IMR-90 (cell line): Measurements from ENCODE around the gene LIPK. TPM values are rescaled to one million over a fixed set of nuclear protein-coding genes. Genes with fewer than 3 reads are reported as not detected.

Source experiments
- ATAC-seq: fragments of 200-7000 bp; cut with Tn5 transposase; 2 replicates; pipeline ENCODE4 v1.9.1; 2020; ENCODE audit warnings: low read depth, mild to moderate bottlenecking, moderate library complexity
- BruUV-seq: library from RNA; stranded (reverse); fragments of 400-500 nt; replicated peaks from 2 replicates; lab custom pipeline; 2021; lab: Mats Ljungman, UMichigan
- CTCF ChIA-PET: fragments of 300-600 bp; formaldehyde crosslinking; extraction: SDS; loops from one replicate; lab custom pipeline; 2021; ENCODE audit warnings: antibody characterized with exemption; lab: Yijun Ruan, JAX
- POLR2A ChIA-PET: fragments of 300-600 bp; sonication (Branson Sonifier 250); formaldehyde crosslinking; loops from one replicate; lab custom pipeline; 2022; ENCODE audit warnings: antibody characterized with exemption; ENCODE audit not compliant: unreplicated experiment; lab: Charles Lee
- DNase-seq: peaks from one replicate; pipeline ENCODE4 v3.0.0; 2013
- H2AFZ ChIP-seq: replicated peaks from 2 replicates; pipeline ENCODE3; 2013; ENCODE audit warnings: low read length, mild to moderate bottlenecking; ENCODE audit not compliant: poor library complexity
- H2AK5ac ChIP-seq: 2 replicates; pipeline ENCODE4 v1.6.1; 2013; ENCODE audit warnings: low read depth, low read length, inconsistent platforms
- H2AK9ac ChIP-seq: replicated peaks from 2 replicates; pipeline ENCODE3; 2013; ENCODE audit warnings: mild to moderate bottlenecking, low read depth, low read length, moderate library complexity; ENCODE audit not compliant: poor library complexity
- H2BK120ac ChIP-seq: 2 replicates; pipeline ENCODE4 v1.6.1; 2013; ENCODE audit warnings: low read depth, low read length, inconsistent platforms
- H2BK15ac ChIP-seq: 3 replicates; pipeline ENCODE4 v1.6.1; 2013; ENCODE audit warnings: low read depth, low read length, inconsistent platforms
- H2BK20ac ChIP-seq: 2 replicates; pipeline ENCODE4 v1.6.1; 2013; ENCODE audit warnings: low read depth, mild to moderate bottlenecking, inconsistent platforms, low read length, moderate library complexity
- H2BK5ac ChIP-seq: 2 replicates; pipeline ENCODE4 v1.6.1; 2013; ENCODE audit warnings: mild to moderate bottlenecking, low read depth, low read length, inconsistent platforms; ENCODE audit not compliant: poor library complexity, severe bottlenecking
- H3K14ac ChIP-seq: replicated peaks from 2 replicates; pipeline ENCODE4 v1.6.1; 2013; ENCODE audit warnings: low read depth, low read length, inconsistent platforms
- H3K18ac ChIP-seq: 2 replicates; pipeline ENCODE4 v1.6.1; 2013; ENCODE audit warnings: low read depth, low read length, control low read depth
- H3K23ac ChIP-seq: 2 replicates; pipeline ENCODE4 v1.6.1; 2013; ENCODE audit warnings: low read depth, low read length, inconsistent platforms
- H3K27ac ChIP-seq: 2 replicates; pipeline ENCODE4 v1.5.1; 2013; ENCODE audit warnings: mild to moderate bottlenecking, control low read depth, low read length; ENCODE audit not compliant: insufficient read depth
- H3K27me3 ChIP-seq: 2 replicates; pipeline ENCODE4 v1.6.1; 2013; ENCODE audit warnings: low read length; ENCODE audit not compliant: control insufficient read depth, insufficient read depth
- H3K36me3 ChIP-seq: 2 replicates; pipeline ENCODE4 v1.6.1; 2013; ENCODE audit warnings: low read length, mixed read lengths; ENCODE audit not compliant: control insufficient read depth, insufficient read depth
- H3K4ac ChIP-seq: 2 replicates; pipeline ENCODE4 v1.6.1; 2013; ENCODE audit warnings: low read depth, low read length, inconsistent platforms
- H3K4me1 ChIP-seq: 2 replicates; pipeline ENCODE4 v1.6.1; 2013; ENCODE audit warnings: low read length, mixed read lengths; ENCODE audit not compliant: control insufficient read depth, insufficient read depth
- H3K4me2 ChIP-seq: 2 replicates; pipeline ENCODE4 v1.6.1; 2013; ENCODE audit warnings: low read depth, mild to moderate bottlenecking, control low read depth, low read length, moderate library complexity
- H3K4me3 ChIP-seq: 2 replicates; pipeline ENCODE4 v1.5.1; 2013; ENCODE audit warnings: low read depth, mild to moderate bottlenecking, control low read depth, low read length, moderate library complexity; ENCODE audit not compliant: insufficient read depth
- H3K56ac ChIP-seq: 2 replicates; pipeline ENCODE4 v1.6.1; 2013; ENCODE audit warnings: low read length, inconsistent platforms; ENCODE audit not compliant: insufficient read depth; ENCODE audit errors: extremely low read depth
- H3K79me1 ChIP-seq, 2 experiments: 2 replicates each; pipeline ENCODE4 v1.6.1; 2013; ENCODE audit warnings: low read length in 2 of 2, inconsistent platforms in 1 of 2, low read depth in 1 of 2
- H3K9ac ChIP-seq: 2 replicates; pipeline ENCODE4 v1.6.1; 2013; ENCODE audit warnings: low read depth, low read length, control low read depth
- H3K9me1 ChIP-seq: 2 replicates; pipeline ENCODE4 v1.6.1; 2013; ENCODE audit warnings: low read length, inconsistent platforms; ENCODE audit not compliant: insufficient read depth
- H3K9me3 ChIP-seq: 2 replicates; pipeline ENCODE4 v1.6.1; 2013; ENCODE audit warnings: low read length; ENCODE audit not compliant: control insufficient read depth, insufficient read depth
- H4K20me1 ChIP-seq: 2 replicates; pipeline ENCODE4 v1.6.1; 2013; ENCODE audit warnings: low read length, inconsistent platforms; ENCODE audit not compliant: insufficient read depth
- H4K5ac ChIP-seq: 2 replicates; pipeline ENCODE4 v1.6.1; 2013; ENCODE audit warnings: mild to moderate bottlenecking, low read depth, low read length, control low read depth
- H4K8ac ChIP-seq, 2 experiments: 2 replicates each; pipeline ENCODE4 v1.6.1; 2013; ENCODE audit warnings: low read depth in 2 of 2, low read length in 2 of 2, control low read depth in 1 of 2, inconsistent platforms in 1 of 2
- H4K91ac ChIP-seq: 2 replicates; pipeline ENCODE4 v1.6.1; 2013; ENCODE audit warnings: low read depth, low read length, inconsistent platforms; ENCODE audit not compliant: insufficient read depth
- BHLHE40 ChIP-seq: fragments of 150-350 bp; IDR thresholded peaks from 2 replicates; pipeline ENCODE4 v1.6.1; 2016; ENCODE audit warnings: mild to moderate bottlenecking, low read depth, low read length
- MAFK ChIP-seq: IDR thresholded peaks from 2 replicates; pipeline ENCODE4 v1.6.1; 2012; ENCODE audit warnings: low read depth, low read length, improper control_type of control experiment
- MXI1 ChIP-seq: IDR thresholded peaks from 2 replicates; pipeline ENCODE4 v1.6.1; 2012; ENCODE audit warnings: low read depth, mild to moderate bottlenecking, low read length, moderate library complexity, borderline replicate concordance
- POLR2A ChIP-seq: IDR thresholded peaks from 2 replicates; pipeline ENCODE4 v1.6.1; 2012; ENCODE audit warnings: mild to moderate bottlenecking, low read depth, low read length
- RAD21 ChIP-seq: IDR thresholded peaks from 2 replicates; pipeline ENCODE4 v1.6.1; 2012; ENCODE audit warnings: low read length, improper control_type of control experiment
- RCOR1 ChIP-seq: IDR thresholded peaks from 2 replicates; pipeline ENCODE4 v1.6.1; 2012; ENCODE audit warnings: mild to moderate bottlenecking, low read length, improper control_type of control experiment; ENCODE audit not compliant: insufficient replicate concordance
- RFX5 ChIP-seq: IDR thresholded peaks from 2 replicates; pipeline ENCODE4 v1.8.0; 2012; ENCODE audit warnings: low read depth, mild to moderate bottlenecking, low read length, moderate library complexity
- SMC3 ChIP-seq: fragments of 150-350 bp; IDR thresholded peaks from 2 replicates; pipeline ENCODE4 v1.6.1; 2016; ENCODE audit warnings: low read depth, mild to moderate bottlenecking, antibody characterized with exemption, low read length, moderate library complexity
- USF2 ChIP-seq: fragments of 150-350 bp; IDR thresholded peaks from 2 replicates; pipeline ENCODE4 v1.6.1; 2017; ENCODE audit warnings: mild to moderate bottlenecking, antibody characterized with exemption, low read length, low read depth
- WGBS, 2 experiments: methylation state at CpG; one replicate each; pipeline versions ENCODE4 v1.1.5 to v1.1.7; 2013; ENCODE audit warnings: missing lambda C conversion rate in 2 of 2; ENCODE audit not compliant: insufficient read length in 1 of 2; ENCODE audit errors: extremely low coverage in 2 of 2; 5-methylcytosine and 5-hydroxymethylcytosine counted together
- dilution Hi-C: fragments of 300-500 bp; cut with HindIII; formaldehyde crosslinking; loops from one replicate; pipeline ENCODE4 v1.14.3; 2018; ENCODE audit warnings: low sequenced_read_pairs; ENCODE audit not compliant: unreplicated experiment
- in situ Hi-C: fragments of 300-500 bp; cut with MboI; formaldehyde crosslinking; loops from 3 replicates; pipeline ENCODE4 v1.14.3; 2019; ENCODE audit warnings: low sequenced_read_pairs, inconsistent platforms, mixed read lengths
- intact Hi-C: fragments of 100-400 bp; cut with micrococcal nuclease; formaldehyde crosslinking; loops from 2 replicates; pipeline ENCODE4 v1.10.0; 2022
- polyA plus RNA-seq, 3 experiments: library from polyadenylated mRNA; depleted of rRNA; stranded (reverse); fragments of >200 nt; gene quantifications; 2 replicates each; pipeline ENCODE4 v1.2.3, GENCODE V29; 2012; ENCODE audit warnings: low replicate concordance in 1 of 3
- total RNA-seq: library from RNA; depleted of rRNA; stranded (reverse); fragments of >200 nt; gene quantifications from 2 replicates; pipeline ENCODE4 v1.2.3, GENCODE V29; 2012
- TF ChIP-seq, protein P1 (sequence below): conservative IDR thresholded peaks from 2 replicates; pipeline ENCODE4 v1.5.1; 2012; ENCODE audit warnings: mild to moderate bottlenecking, low read depth, low read length, improper control_type of control experiment

Gene LIPK
- total and polyA plus RNA-seq, 2 of the 4 experiments (the other 2 are of a cell fraction) = not detected

DNA sequence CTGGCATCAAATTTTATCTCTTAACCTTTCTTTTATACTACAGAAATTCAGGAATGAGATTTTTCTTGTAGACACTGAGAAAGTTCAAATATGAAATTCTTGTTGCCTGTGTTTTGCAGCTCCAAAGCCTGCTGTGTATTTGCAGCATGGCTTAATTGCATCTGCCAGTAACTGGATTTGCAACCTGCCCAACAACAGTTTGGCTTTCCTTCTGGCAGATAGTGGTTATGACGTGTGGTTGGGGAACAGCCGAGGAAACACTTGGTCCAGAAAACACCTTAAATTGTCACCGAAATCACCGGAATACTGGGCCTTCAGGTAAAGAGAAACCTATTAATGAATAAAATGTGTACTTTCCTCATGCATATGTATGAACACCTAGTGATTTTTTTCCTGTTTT is 24.8 kb downstream of the LIPK start:
- Histone ChIP-seq H3K27ac (no peak overlapping the region), H3K79me1 (no peaks in the 10 kb centered on the region), H2BK120ac (no peak overlapping the region), H3K9me1 (no peaks in the 10 kb centered on the region), H3K4me1 (no peaks in the 10 kb centered on the region), H3K18ac (no peak overlapping the region), H3K4ac (no peak overlapping the region), H4K20me1 (no peaks in the 10 kb centered on the region), H3K36me3 (no peaks in the 10 kb centered on the region), H3K4me3 (no peak overlapping the region), H2BK5ac (no peak overlapping the region), H2AK5ac (no peak overlapping the region), H4K5ac (no peak overlapping the region), H3K23ac (no peak overlapping the region), H4K91ac (no peak overlapping the region), H3K9me3 (peaks cover 4% of the 10 kb centered on the region; the same call in 1 of the 2 replicates), H3K9ac (no peak overlapping the region), H3K4me2 (no peak overlapping the region), H4K8ac (no peak overlapping the region), H3K14ac (no peak overlapping the region), H2BK20ac (no peak overlapping the region), H2BK15ac (no peak overlapping the region), H3K27me3 (peaks cover 16% of the 10 kb centered on the region), H2AFZ (no peak overlapping the region), H3K56ac (no peak overlapping the region), H2AK9ac (no peak overlapping the region)
- intact Hi-C loops = no loop called here
- no TSS peak for BruUV-seq
- ATAC-seq (no peak), DNase-seq (no peak)
- in situ Hi-C loops = no loop called here
- POLR2A ChIA-PET = no interaction called here
- CTCF ChIA-PET = no interaction called here
- no CpG with 5 or more reads among the region's 4 CpGs for WGBS, 2 experiments
- dilution Hi-C loops = no loop called here
- TF ChIP-seq POLR2A = no peak
- TF ChIP-seq RCOR1 = no peak
- TF ChIP-seq, protein P1, sequence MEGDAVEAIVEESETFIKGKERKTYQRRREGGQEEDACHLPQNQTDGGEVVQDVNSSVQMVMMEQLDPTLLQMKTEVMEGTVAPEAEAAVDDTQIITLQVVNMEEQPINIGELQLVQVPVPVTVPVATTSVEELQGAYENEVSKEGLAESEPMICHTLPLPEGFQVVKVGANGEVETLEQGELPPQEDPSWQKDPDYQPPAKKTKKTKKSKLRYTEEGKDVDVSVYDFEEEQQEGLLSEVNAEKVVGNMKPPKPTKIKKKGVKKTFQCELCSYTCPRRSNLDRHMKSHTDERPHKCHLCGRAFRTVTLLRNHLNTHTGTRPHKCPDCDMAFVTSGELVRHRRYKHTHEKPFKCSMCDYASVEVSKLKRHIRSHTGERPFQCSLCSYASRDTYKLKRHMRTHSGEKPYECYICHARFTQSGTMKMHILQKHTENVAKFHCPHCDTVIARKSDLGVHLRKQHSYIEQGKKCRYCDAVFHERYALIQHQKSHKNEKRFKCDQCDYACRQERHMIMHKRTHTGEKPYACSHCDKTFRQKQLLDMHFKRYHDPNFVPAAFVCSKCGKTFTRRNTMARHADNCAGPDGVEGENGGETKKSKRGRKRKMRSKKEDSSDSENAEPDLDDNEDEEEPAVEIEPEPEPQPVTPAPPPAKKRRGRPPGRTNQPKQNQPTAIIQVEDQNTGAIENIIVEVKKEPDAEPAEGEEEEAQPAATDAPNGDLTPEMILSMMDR = no peak
- TF ChIP-seq BHLHE40 = no peak
- no peak for TF ChIP-seq SMC3
- TF ChIP-seq RFX5 = no peak
- TF ChIP-seq MXI1 = no peak
- TF ChIP-seq USF2 = no peak
- TF ChIP-seq MAFK = no peak
- TF ChIP-seq RAD21 = no peak
